Measurements from ENCODE around the gene CLEC4C. TPM values are rescaled to one million over a fixed set of nuclear protein-coding genes. Genes with fewer than 3 reads are reported as not detected.
"Not testable (repeated sequence)": the region's sequence is repeated elsewhere in the genome, so short reads cannot be mapped to it uniquely, and the experiment has no call there.

The CLEC4C gene
- total and polyA plus RNA-seq, 10 donors = 0.26 to 4.3 (median 1.3) TPM; not detected in 4

- TF ChIP-seq CTCF (IDR thresholded peaks at IDR 0.05 in 8 of 11, conservative IDR thresholded peaks at IDR 0.05 in 3 of 11) (no peak), POLR2AphosphoS5 (IDR thresholded peaks at IDR 0.05) (no peak), POLR2A (IDR thresholded peaks at IDR 0.05) (no peak)
- WGBS, 5 donors = 20 to 53% (median 36%) methylated on average over 3 of the region's 3 CpGs
Observed at GRCh38 chr12:7732993-7733392, 14.2 kb downstream of the CLEC4C start.

DNA sequence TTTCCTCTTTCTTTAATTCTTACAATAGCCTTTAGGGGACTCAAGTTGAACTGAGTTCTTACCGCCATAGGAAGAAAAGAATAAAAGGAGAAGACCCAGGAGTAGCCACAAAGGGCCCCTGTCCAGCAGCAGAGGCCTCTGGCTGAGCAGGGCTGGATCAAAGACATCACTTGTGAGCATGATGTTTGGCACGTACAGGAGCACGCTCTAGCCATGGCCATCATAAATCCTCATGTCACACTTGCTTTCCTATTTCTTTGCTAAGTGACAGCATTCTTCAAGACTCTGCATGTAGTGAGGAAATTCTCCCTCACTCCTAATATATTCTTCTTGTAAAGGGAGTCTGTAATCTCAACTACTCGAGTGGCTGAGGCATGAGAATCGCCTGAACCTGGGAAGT lies 15.7 kb downstream of the CLEC4C start:
- no peaks in the 10 kb centered on the region for H3K9me3 ChIP-seq
- DNase-seq = no peak
- TF ChIP-seq POLR2A (IDR thresholded peaks at IDR 0.05) (no peak), CTCF (IDR thresholded peaks at IDR 0.05 in 8 of 11, conservative IDR thresholded peaks at IDR 0.05 in 3 of 11) (no peak), POLR2AphosphoS5 (IDR thresholded peaks at IDR 0.05) (no peak)

More at GRCh38 chr12:7732993-7733392, 14.2 kb downstream of the CLEC4C start:
- no peaks in the 10 kb centered on the region for H3K4me1 ChIP-seq
- H3K4me3 ChIP-seq = no peak overlapping the region
- H3K36me3 ChIP-seq = no peaks in the 10 kb centered on the region
- H3K27me3 ChIP-seq (replicated peaks in 1 of 7) = peaks cover 0 to 7% (median 0%) of the 10 kb centered on the region in 7 donors
- DNase-seq = no peak
- no peak overlapping the region for H3K27ac ChIP-seq
- no peaks in the 10 kb centered on the region for H3K9me3 ChIP-seq
- intact Hi-C loops (cut with DNase I; ENCODE audit: low total_unique reads) = no loop called here

GRCh38 chr12:7730984-7731383 lies 16.2 kb downstream of the CLEC4C start:
- H3K4me1 ChIP-seq; H3K36me3 ChIP-seq; H3K9me3 ChIP-seq; intact Hi-C loops (cut with DNase I; ENCODE audit: low total_unique reads); H3K27ac ChIP-seq; DNase-seq; H3K4me3 ChIP-seq: not testable (repeated sequence)
- H3K27me3 ChIP-seq (replicated peaks in 1 of 7) = peaks cover 0 to 13% (median 0%) of the 10 kb centered on the region in 7 donors

More for the DNA sequence above, 15.7 kb downstream of the CLEC4C start:
- intact Hi-C loops (cut with DNase I; ENCODE audit: low total_unique reads) = no loop called here
- no peak overlapping the region for H3K27ac ChIP-seq
- H3K27me3 ChIP-seq (replicated peaks in 1 of 7) = peaks cover 0 to 12% (median 0%) of the 10 kb centered on the region in 7 donors
- H3K4me3 ChIP-seq = no peak overlapping the region
- 40 to 58% (median 50%) methylated on average over 5 of the region's 5 CpGs for WGBS, 5 donors
- no peaks in the 10 kb centered on the region for H3K4me1 ChIP-seq
- no peaks in the 10 kb centered on the region for H3K36me3 ChIP-seq

GRCh38 chr12:7729746-7730145 lies 17.4 kb downstream of the CLEC4C start:
- no peak for DNase-seq
- Histone ChIP-seq H3K27ac (no peak overlapping the region), H3K36me3 (no peaks in the 10 kb centered on the region), H3K9me3 (peaks cover 0 to 4% (median 0%) of the 10 kb centered on the region in 8 donors), H3K27me3 (replicated peaks in 1 of 7) (peaks cover 0 to 22% (median 0%) of the 10 kb centered on the region in 7 donors), H3K4me1 (no peaks in the 10 kb centered on the region), H3K4me3 (no peak overlapping the region)
- TF ChIP-seq POLR2AphosphoS5 (IDR thresholded peaks at IDR 0.05) = no peak
- no peak for TF ChIP-seq CTCF (IDR thresholded peaks at IDR 0.05 in 8 of 11, conservative IDR thresholded peaks at IDR 0.05 in 3 of 11)
- no peak for TF ChIP-seq POLR2A (IDR thresholded peaks at IDR 0.05)
- intact Hi-C loops (cut with DNase I; ENCODE audit: low total_unique reads) = no loop called here
- WGBS, 5 donors = 10 to 29% (median 21%) methylated on average over 4 of the region's 4 CpGs

GRCh38 chr12:7723926-7724325 lies 23.2 kb downstream of the CLEC4C start:
- intact Hi-C loops (cut with DNase I; ENCODE audit: low total_unique reads) = no loop called here
- H3K27me3 ChIP-seq (replicated peaks in 1 of 7) = peaks cover 0 to 64% (median 0%) of the 10 kb centered on the region in 7 donors
- TF ChIP-seq CTCF (IDR thresholded peaks at IDR 0.05 in 8 of 11, conservative IDR thresholded peaks at IDR 0.05 in 3 of 11) = no peak
- TF ChIP-seq POLR2A (IDR thresholded peaks at IDR 0.05) = no peak
- TF ChIP-seq POLR2AphosphoS5 (IDR thresholded peaks at IDR 0.05) = no peak
- H3K4me1 ChIP-seq = no peaks in the 10 kb centered on the region
- peaks cover 0 to 4% (median 0%) of the 10 kb centered on the region in 8 donors for H3K9me3 ChIP-seq
- H3K27ac ChIP-seq = no peak overlapping the region
- no peak overlapping the region for H3K4me3 ChIP-seq
- no peak for DNase-seq
- no peaks in the 10 kb centered on the region for H3K36me3 ChIP-seq
- WGBS, 5 donors = 56 to 100% (median 86%) methylated on average over 3 of the region's 3 CpGs
